Measurements from ENCODE around the gene RALGAPA2.
A peak's percentile ranks its signal among the peaks of the same experiment; 100 is the strongest.

The RALGAPA2 gene

GRCh38 chr20:20371083-20371482 is 341.4 kb downstream of the RALGAPA2 start:
- Histone ChIP-seq H3K36me3 (ENCODE audit: control insufficient read depth in 1 of 2, insufficient read depth in 2 of 2, low read length in 2 of 2) (no peaks in the 10 kb centered on the region), H3K9me3 (ENCODE audit: control insufficient read depth in 1 of 2, low read length in 2 of 2) (no peaks in the 10 kb centered on the region), H3K9ac (ENCODE audit: low read depth in 1 of 2, low read length in 2 of 2) (no peak overlapping the region), H3K4me1 (ENCODE audit: control insufficient read depth in 1 of 2, insufficient read depth in 2 of 2, low read length in 2 of 2) (peaks cover 0 to 7% of the 10 kb centered on the region in 2 donors), H3K4me3 (ENCODE audit: low read depth in 1 of 2, low read length in 2 of 2) (no peak overlapping the region), H3K27ac (ENCODE audit: low read depth, low read length) (no peak overlapping the region), H3K27me3 (ENCODE audit: control insufficient read depth in 1 of 2, insufficient read depth in 2 of 2, low read length in 2 of 2) (peaks cover 48 to 60% of the 10 kb centered on the region in 2 donors)

GRCh38 chr20:20370094-20370575 is 342.3 kb downstream of the RALGAPA2 start:
- H3K9ac ChIP-seq (ENCODE audit: low read depth in 1 of 2, low read length in 2 of 2): no peak overlapping the region
- no peaks in the 10 kb centered on the region for H3K9me3 ChIP-seq (ENCODE audit: control insufficient read depth in 1 of 2, low read length in 2 of 2)
- no peak overlapping the region for H3K27ac ChIP-seq (ENCODE audit: low read depth, low read length)
- H3K27me3 ChIP-seq (ENCODE audit: control insufficient read depth in 1 of 2, insufficient read depth in 2 of 2, low read length in 2 of 2): peaks cover 53 to 64% of the 10 kb centered on the region in 2 donors
- H3K4me3 ChIP-seq (ENCODE audit: low read depth in 1 of 2, low read length in 2 of 2): no peak overlapping the region
- H3K36me3 ChIP-seq (ENCODE audit: control insufficient read depth in 1 of 2, insufficient read depth in 2 of 2, low read length in 2 of 2): no peaks in the 10 kb centered on the region
- peaks cover 0 to 7% of the 10 kb centered on the region in 2 donors for H3K4me1 ChIP-seq (ENCODE audit: control insufficient read depth in 1 of 2, insufficient read depth in 2 of 2, low read length in 2 of 2)

- Histone ChIP-seq H3K9ac (ENCODE audit: low read depth in 1 of 2, low read length in 2 of 2) (no peak overlapping the region), H3K4me1 (ENCODE audit: control insufficient read depth in 1 of 2, insufficient read depth in 2 of 2, low read length in 2 of 2) (peaks cover 0 to 7% of the 10 kb centered on the region in 2 donors), H3K4me3 (ENCODE audit: low read depth in 1 of 2, low read length in 2 of 2) (peak overlapping the region; percentile 29 to 45), H3K27ac (ENCODE audit: low read depth, low read length) (no peak overlapping the region), H3K27me3 (ENCODE audit: control insufficient read depth in 1 of 2, insufficient read depth in 2 of 2, low read length in 2 of 2) (peaks cover 60 to 66% of the 10 kb centered on the region in 2 donors), H3K9me3 (ENCODE audit: control insufficient read depth in 1 of 2, low read length in 2 of 2) (no peaks in the 10 kb centered on the region), H3K36me3 (ENCODE audit: control insufficient read depth in 1 of 2, insufficient read depth in 2 of 2, low read length in 2 of 2) (no peaks in the 10 kb centered on the region)
Measured at GRCh38 chr20:20369250-20370093, 343.0 kb downstream of the RALGAPA2 start.

- Histone ChIP-seq H3K27me3 (ENCODE audit: control insufficient read depth in 1 of 2, insufficient read depth in 2 of 2, low read length in 2 of 2) (peaks cover 67 to 69% of the 10 kb centered on the region in 2 donors), H3K36me3 (ENCODE audit: control insufficient read depth in 1 of 2, insufficient read depth in 2 of 2, low read length in 2 of 2) (no peaks in the 10 kb centered on the region), H3K4me1 (ENCODE audit: control insufficient read depth in 1 of 2, insufficient read depth in 2 of 2, low read length in 2 of 2) (peaks cover 5 to 12% of the 10 kb centered on the region in 2 donors), H3K27ac (ENCODE audit: low read depth, low read length) (no peak overlapping the region), H3K9ac (ENCODE audit: low read depth in 1 of 2, low read length in 2 of 2) (no peak overlapping the region), H3K4me3 (ENCODE audit: low read depth in 1 of 2, low read length in 2 of 2) (peak overlapping the region; percentile 29 to 45), H3K9me3 (ENCODE audit: control insufficient read depth in 1 of 2, low read length in 2 of 2) (no peaks in the 10 kb centered on the region)
Measured at GRCh38 chr20:20368418-20369249, 343.8 kb downstream of the RALGAPA2 start.

GRCh38 chr20:20367575-20368417 is 344.6 kb downstream of the RALGAPA2 start, which contains the start of gene INSM1:
INSM1 (plus strand) TSS chr20:20368104; CDS start chr20:20368268, 164 bp downstream.
- Histone ChIP-seq H3K36me3 (ENCODE audit: control insufficient read depth in 1 of 2, insufficient read depth in 2 of 2, low read length in 2 of 2) (no peaks in the 10 kb centered on the region), H3K27ac (ENCODE audit: low read depth, low read length) (no peak within 1 kb of the TSS), H3K9ac (ENCODE audit: low read depth in 1 of 2, low read length in 2 of 2) (no peak within 1 kb of the TSS), H3K27me3 (ENCODE audit: control insufficient read depth in 1 of 2, insufficient read depth in 2 of 2, low read length in 2 of 2) (peaks cover 67 to 68% of the 10 kb centered on the region in 2 donors), H3K4me3 (ENCODE audit: low read depth in 1 of 2, low read length in 2 of 2) (peak within 1 kb of the TSS; percentile 15 to 45), H3K9me3 (ENCODE audit: control insufficient read depth in 1 of 2, low read length in 2 of 2) (no peaks in the 10 kb centered on the region), H3K4me1 (ENCODE audit: control insufficient read depth in 1 of 2, insufficient read depth in 2 of 2, low read length in 2 of 2) (peaks cover 7 to 16% of the 10 kb centered on the region in 2 donors)

GRCh38 chr20:20366876-20367574 is 345.4 kb downstream of the RALGAPA2 start:
- Histone ChIP-seq H3K9me3 (ENCODE audit: control insufficient read depth in 1 of 2, low read length in 2 of 2) (no peaks in the 10 kb centered on the region), H3K4me1 (ENCODE audit: control insufficient read depth in 1 of 2, insufficient read depth in 2 of 2, low read length in 2 of 2) (peaks cover 7 to 16% of the 10 kb centered on the region in 2 donors), H3K9ac (ENCODE audit: low read depth in 1 of 2, low read length in 2 of 2) (no peak overlapping the region), H3K27me3 (ENCODE audit: control insufficient read depth in 1 of 2, insufficient read depth in 2 of 2, low read length in 2 of 2) (peaks cover 68 to 69% of the 10 kb centered on the region in 2 donors), H3K27ac (ENCODE audit: low read depth, low read length) (no peak overlapping the region), H3K4me3 (ENCODE audit: low read depth in 1 of 2, low read length in 2 of 2) (no peak overlapping the region), H3K36me3 (ENCODE audit: control insufficient read depth in 1 of 2, insufficient read depth in 2 of 2, low read length in 2 of 2) (no peaks in the 10 kb centered on the region)

- no peak overlapping the region for H3K27ac ChIP-seq (ENCODE audit: low read depth, low read length)
- no peak overlapping the region for H3K9ac ChIP-seq (ENCODE audit: low read depth in 1 of 2, low read length in 2 of 2)
- peaks cover 7 to 16% of the 10 kb centered on the region in 2 donors for H3K4me1 ChIP-seq (ENCODE audit: control insufficient read depth in 1 of 2, insufficient read depth in 2 of 2, low read length in 2 of 2)
- peaks cover 67 to 69% of the 10 kb centered on the region in 2 donors for H3K27me3 ChIP-seq (ENCODE audit: control insufficient read depth in 1 of 2, insufficient read depth in 2 of 2, low read length in 2 of 2)
- no peaks in the 10 kb centered on the region for H3K36me3 ChIP-seq (ENCODE audit: control insufficient read depth in 1 of 2, insufficient read depth in 2 of 2, low read length in 2 of 2)
- H3K9me3 ChIP-seq (ENCODE audit: control insufficient read depth in 1 of 2, low read length in 2 of 2): no peaks in the 10 kb centered on the region
- no peak overlapping the region for H3K4me3 ChIP-seq (ENCODE audit: low read depth in 1 of 2, low read length in 2 of 2)
Measured at GRCh38 chr20:20366551-20366875, 345.9 kb downstream of the RALGAPA2 start.

GRCh38 chr20:20365480-20366161 is 346.8 kb downstream of the RALGAPA2 start:
- Histone ChIP-seq H3K4me3 (ENCODE audit: low read depth in 1 of 2, low read length in 2 of 2) (no peak overlapping the region), H3K9me3 (ENCODE audit: control insufficient read depth in 1 of 2, low read length in 2 of 2) (no peaks in the 10 kb centered on the region), H3K27me3 (ENCODE audit: control insufficient read depth in 1 of 2, insufficient read depth in 2 of 2, low read length in 2 of 2) (peaks cover 63 to 69% of the 10 kb centered on the region in 2 donors), H3K27ac (ENCODE audit: low read depth, low read length) (no peak overlapping the region), H3K36me3 (ENCODE audit: control insufficient read depth in 1 of 2, insufficient read depth in 2 of 2, low read length in 2 of 2) (no peaks in the 10 kb centered on the region), H3K4me1 (ENCODE audit: control insufficient read depth in 1 of 2, insufficient read depth in 2 of 2, low read length in 2 of 2) (peaks cover 8 to 16% of the 10 kb centered on the region in 2 donors), H3K9ac (ENCODE audit: low read depth in 1 of 2, low read length in 2 of 2) (no peak overlapping the region)

Measured in duodenal mucosa (tissue), 2 donors.